GM12872 (cell line): ENCODE data around the gene PRKCH.

Experiments used
- CTCF ChIP-seq: IDR thresholded peaks from 3 replicates; pipeline ENCODE4 v1.5.1; 2011; ENCODE audit warnings: low read depth, mild to moderate bottlenecking, low read length, moderate library complexity; ENCODE audit not compliant: insufficient read depth

Gene PRKCH

GRCh38 chr14:61501714-61502458 lies 180.5 kb downstream of the PRKCH start:
- no peak for TF ChIP-seq CTCF

GRCh38 chr14:61502459-61503093 lies 181.2 kb downstream of the PRKCH start:
- TF ChIP-seq CTCF, result no peak

GRCh38 chr14:61503167-61503801 lies 181.9 kb downstream of the PRKCH start:
- TF ChIP-seq CTCF, result no peak

GRCh38 chr14:61504901-61505300 lies 183.5 kb downstream of the PRKCH start:
- TF ChIP-seq CTCF, result no peak

GRCh38 chr14:61505815-61506809 lies 184.7 kb downstream of the PRKCH start:
- TF ChIP-seq CTCF, result no peak

- no peak for TF ChIP-seq CTCF
Measured at GRCh38 chr14:61508526-61508925, 187.1 kb downstream of the PRKCH start.
